Measurements from ENCODE around the gene UBL7. TPM values are rescaled to one million over a fixed set of nuclear protein-coding genes. Genes with fewer than 3 reads are reported as not detected.

Gene UBL7
- total and polyA plus RNA-seq, 2 of the 8 experiments (the other 6 are each of a cell fraction or from before 2014, with no cell fraction given): 71.5 to 183 TPM

- Histone ChIP-seq H3K27me3 (replicated peaks in 1 of 4; ENCODE audit: control insufficient read depth in 3 of 4, extremely low read depth in 1 of 4, insufficient read depth in 3 of 4, low read length in 3 of 4) (no peaks in the 10 kb centered on the region), H2BK12ac (ENCODE audit: low read depth, low read length) (no peak overlapping the region), H3K4ac (replicated peaks; ENCODE audit: insufficient read length, low read depth, low read length) (no peak overlapping the region), H3K56ac (replicated peaks; ENCODE audit: insufficient read length, low read depth, low read length) (no peak overlapping the region), H3K18ac (ENCODE audit: extremely low read depth, low read length) (no peak overlapping the region), H4K20me1 (replicated peaks in 1 of 2; ENCODE audit: control insufficient read depth in 1 of 2, insufficient read depth in 2 of 2, low read length in 2 of 2) (no peaks in the 10 kb centered on the region), H3K9me3 (ENCODE audit: insufficient read depth in 2 of 2, low read depth in 1 of 2, low read length in 1 of 2) (no peaks in the 10 kb centered on the region), H3K36me3 (ENCODE audit: control insufficient read depth in 2 of 4, insufficient read depth in 4 of 4, low read length in 3 of 4) (no peaks in the 10 kb centered on the region), H4K5ac (ENCODE audit: insufficient read length, low read depth, low read length) (no peak overlapping the region), H3K4me2 (ENCODE audit: insufficient read depth in 1 of 2, low read depth in 2 of 2, low read length in 2 of 2) (no peak overlapping the region), H4K91ac (replicated peaks; ENCODE audit: insufficient read length, low read length) (no peak overlapping the region), H3K9ac (replicated peaks in 1 of 4; ENCODE audit: extremely low read depth in 1 of 4, low read depth in 3 of 4, low read length in 3 of 4) (no peak overlapping the region), H3K23ac (ENCODE audit: insufficient read length) (no peak overlapping the region), H2BK120ac (replicated peaks; ENCODE audit: low read depth, low read length) (no peak overlapping the region), H3K79me1 (ENCODE audit: low read depth, low read length) (no peaks in the 10 kb centered on the region), H2BK5ac (ENCODE audit: low read depth, low read length) (no peak overlapping the region), H4K8ac (ENCODE audit: extremely low read depth, insufficient read depth, low read length) (no peak overlapping the region), H3K79me2 (ENCODE audit: control insufficient read depth in 1 of 2, insufficient read depth in 2 of 2, low read length in 2 of 2) (no peaks in the 10 kb centered on the region), H3K23me2 (ENCODE audit: low read depth, low read length) (no peaks in the 10 kb centered on the region), H2AK5ac (ENCODE audit: low read depth, low read length) (no peak overlapping the region), H2BK15ac (ENCODE audit: low read length) (no peak overlapping the region), H3K4me1 (replicated peaks in 1 of 4; ENCODE audit: control insufficient read depth in 3 of 4, insufficient read depth in 4 of 4, low read length in 3 of 4) (no peaks in the 10 kb centered on the region), H3K14ac (ENCODE audit: insufficient read length) (no peak overlapping the region), H2AFZ (ENCODE audit: low read length) (no peak overlapping the region), H3K27ac (ENCODE audit: low read depth, low read length) (no peak overlapping the region), H2BK20ac (ENCODE audit: low read length) (no peak overlapping the region), H3K4me3 (ENCODE audit: extremely low read depth in 1 of 4, insufficient read depth in 2 of 4, low read depth in 3 of 4, low read length in 4 of 4) (no peak overlapping the region)
- DNase-seq (ENCODE audit: low read depth in 1 of 2, low spot score in 2 of 2): no peak
- 95% methylated on average over 3 of the region's 3 CpGs; no CpG with 5 or more reads in 1 of the 2 experiments for WGBS, 2 experiments (ENCODE audit: extremely low coverage in 1 of 2, insufficient coverage in 1 of 2, insufficient read length in 1 of 2, insufficient replicate concordance in 2 of 2, low coverage in 1 of 2, low lambda C conversion rate in 2 of 2, missing lambda C conversion rate in 1 of 2)
- FAIRE-seq: no peak
- POLR2A ChIA-PET (ENCODE audit: partially characterized antibody): no interaction called here
- CTCF ChIA-PET (ENCODE audit: partially characterized antibody): interaction anchor here (0.6 to 1.6 kb wide), 8 partner anchors 10 to 128 kb away, joined by 3 to 4 read pairs (median 3); no protein-coding TSS in a partner anchor
- TF ChIP-seq KDM1A (IDR thresholded peaks at IDR 0.05; ENCODE audit: borderline replicate concordance, low read length): no peak
- peak; percentile 15 to 51 (median 27); a peak in 3 of 4 replicates for TF ChIP-seq CTCF (IDR thresholded peaks at IDR 0.05; ENCODE audit: control extremely low read depth in 1 of 3, insufficient read depth in 1 of 3, low read depth in 1 of 3, low read length in 3 of 3)
These were observed 41.3 kb upstream of the UBL7 start for GRCh38 chr15:74502301-74502700.

Measured in H1 (cell line).